GM18508 (cell line): Measurements from ENCODE around the gene FRMD3.

Experiments used
- ATAC-seq: cut with Tn5 transposase; IDR thresholded peaks from one replicate; pipeline ENCODE4 v1.9.1; 2021; ENCODE audit warnings: moderate number of reproducible peaks; ENCODE audit not compliant: insufficient read depth, unreplicated experiment

The FRMD3 gene

GRCh38 chr9:83299571-83299970 is 238.6 kb downstream of the FRMD3 start:
- no peak for ATAC-seq

- no peak for ATAC-seq
Observed at GRCh38 chr9:83299094-83299493, 239.1 kb downstream of the FRMD3 start.

GRCh38 chr9:83296123-83296522 is 242.1 kb downstream of the FRMD3 start:
- peak; percentile 55 for ATAC-seq

- no peak for ATAC-seq
Observed at GRCh38 chr9:83294816-83295215, 243.4 kb downstream of the FRMD3 start.

- ATAC-seq = no peak
Observed at GRCh38 chr9:83291196-83291595, 247.0 kb downstream of the FRMD3 start.

GRCh38 chr9:83290692-83291091 is 247.5 kb downstream of the FRMD3 start:
- ATAC-seq = no peak

- no peak for ATAC-seq
Observed at GRCh38 chr9:83287021-83287420, 251.2 kb downstream of the FRMD3 start.

GRCh38 chr9:83285445-83286225 is 252.6 kb downstream of the FRMD3 start:
- no peak for ATAC-seq

- ATAC-seq = no peak
Observed at GRCh38 chr9:83284746-83285145, 253.5 kb downstream of the FRMD3 start.

- no peak for ATAC-seq
Observed at GRCh38 chr9:83283528-83283927, 254.7 kb downstream of the FRMD3 start.

GRCh38 chr9:83281306-83282255 is 256.6 kb downstream of the FRMD3 start:
- no peak for ATAC-seq

- no peak for ATAC-seq
Observed at GRCh38 chr9:83280790-83281189, 257.4 kb downstream of the FRMD3 start.

GRCh38 chr9:83280268-83280667 is 257.9 kb downstream of the FRMD3 start:
- ATAC-seq = no peak

GRCh38 chr9:83274787-83275186 is 263.4 kb downstream of the FRMD3 start:
- ATAC-seq = no peak

- ATAC-seq = no peak
Observed at GRCh38 chr9:83271665-83272071, 266.5 kb downstream of the FRMD3 start.

GRCh38 chr9:83270116-83270515 is 268.1 kb downstream of the FRMD3 start:
- ATAC-seq = no peak

GRCh38 chr9:83267741-83268140 is 270.5 kb downstream of the FRMD3 start:
- no peak for ATAC-seq

- no peak for ATAC-seq
Observed at GRCh38 chr9:83266666-83267496, 271.3 kb downstream of the FRMD3 start.

- ATAC-seq = no peak
Observed at GRCh38 chr9:83266331-83266665, 271.9 kb downstream of the FRMD3 start.

- ATAC-seq = no peak
Observed at GRCh38 chr9:83264315-83264714, 273.9 kb downstream of the FRMD3 start.

GRCh38 chr9:83259558-83259957 is 278.6 kb downstream of the FRMD3 start:
- ATAC-seq = no peak
